Suppressor macrophage (primary cell): Measurements from ENCODE around the gene CLEC20A.

Experiments used
- DNase-seq, 4 experiments: peaks; one replicate each; pipeline ENCODE4 v3.0.0-alpha.2; 2020 to 2022

Gene CLEC20A

GRCh38 chr1:178467837-178468236, 28.9 kb downstream of the CLEC20A start:
- no peak for DNase-seq

DNA sequence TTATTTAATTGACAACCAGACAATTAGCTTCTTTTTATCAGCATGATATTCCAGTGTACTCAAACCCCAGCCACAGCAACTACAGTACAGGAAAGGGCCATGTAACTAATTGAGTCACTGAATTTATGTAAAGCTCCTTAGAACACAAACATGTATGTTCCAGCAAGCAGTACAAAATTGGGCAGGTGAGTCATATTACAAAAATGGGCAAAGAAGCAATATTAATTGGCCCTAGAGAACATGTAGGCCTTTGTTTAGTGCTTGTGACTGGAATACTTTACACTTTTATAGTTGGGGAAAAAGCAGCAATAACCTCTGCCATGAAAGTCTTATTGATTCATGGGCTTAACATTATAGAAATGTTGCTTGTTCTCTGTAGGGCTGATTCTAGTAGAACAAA, 31.8 kb downstream of the CLEC20A start:
- DNase-seq: no peak

DNA sequence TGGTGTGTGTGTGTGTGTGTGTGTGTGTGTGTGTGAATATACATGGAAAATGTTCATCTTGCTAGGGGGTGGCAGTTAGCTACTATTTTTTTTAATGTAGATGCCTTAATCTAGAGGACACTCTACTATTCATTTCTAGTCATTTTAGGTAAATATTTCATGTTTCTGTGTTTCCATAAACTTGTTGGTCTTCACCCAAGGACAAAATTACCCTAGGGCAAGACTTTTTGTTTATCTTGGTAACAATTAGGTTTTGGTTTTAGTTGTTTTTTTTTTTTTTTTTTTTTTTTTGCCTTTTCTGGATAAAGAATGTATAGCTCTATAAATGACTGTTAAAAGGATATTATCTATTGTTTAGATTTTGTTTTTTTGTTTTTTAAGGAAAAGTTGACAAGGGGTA, 32.2 kb downstream of the CLEC20A start:
- no peak for DNase-seq

DNA sequence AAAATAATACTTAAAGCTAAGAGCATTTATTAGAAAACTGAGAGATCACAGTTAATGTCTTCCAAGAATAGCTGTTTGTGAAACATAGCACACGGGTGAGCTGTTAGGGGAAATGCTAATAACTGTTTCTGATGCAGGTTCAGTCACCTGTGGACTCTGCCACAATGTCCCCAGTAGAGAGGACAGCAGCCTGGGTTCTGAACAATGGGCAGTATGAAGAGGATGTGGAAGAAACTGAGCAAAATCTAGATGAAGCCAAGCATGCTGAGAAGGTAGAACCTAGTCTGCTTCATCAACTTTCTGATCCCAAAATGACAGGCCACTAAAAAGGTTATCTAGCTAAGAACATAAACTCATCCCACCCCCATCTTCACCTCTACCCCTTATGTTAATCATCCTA, 32.6 kb downstream of the CLEC20A start:
- DNase-seq: no peak

- no peak for DNase-seq
Observed at GRCh38 chr1:178461701-178462100, 35.1 kb downstream of the CLEC20A start.

GRCh38 chr1:178461104-178461503, 35.7 kb downstream of the CLEC20A start:
- no peak for DNase-seq

- DNase-seq: no peak
Observed at GRCh38 chr1:178458203-178458602, 38.6 kb downstream of the CLEC20A start.

DNA sequence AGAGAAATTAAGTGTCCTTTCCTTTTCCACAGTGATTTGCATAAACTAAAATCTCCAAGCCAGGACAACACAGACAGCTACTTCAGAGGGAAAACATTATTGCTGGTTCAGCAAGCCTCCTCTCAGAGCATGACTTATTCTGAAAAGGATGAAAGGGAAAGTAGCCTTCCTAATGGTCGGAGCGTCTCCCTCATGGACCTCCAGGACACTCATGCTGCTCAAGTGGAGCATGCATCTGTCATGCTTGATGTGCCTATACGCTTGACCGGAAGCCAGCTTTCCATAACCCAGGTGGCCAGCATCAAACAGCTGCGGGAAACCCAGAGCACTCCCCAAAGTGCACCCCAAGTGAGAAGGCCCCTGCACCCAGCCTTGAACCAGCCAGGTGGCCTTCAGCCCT, 39.1 kb downstream of the CLEC20A start:
- DNase-seq: no peak

DNA sequence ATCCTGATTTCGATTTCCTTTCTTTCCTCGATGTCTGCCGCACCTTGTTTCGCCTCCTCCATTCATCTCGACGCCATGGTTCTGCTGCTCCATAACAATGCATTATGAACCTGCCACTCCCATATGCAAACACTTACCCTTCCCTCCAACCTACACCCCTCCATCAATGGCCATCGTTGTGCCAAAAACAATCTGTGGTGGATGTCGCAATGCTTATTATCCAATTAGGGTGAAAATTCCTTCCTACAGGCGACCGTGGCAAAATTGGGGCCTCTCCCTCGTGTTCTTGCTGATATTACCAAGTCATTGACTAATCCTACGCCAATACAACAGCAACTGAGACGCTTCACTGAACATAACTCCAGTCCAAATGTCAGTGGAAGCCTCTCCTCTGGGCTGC, 40.3 kb downstream of the CLEC20A start:
- no peak for DNase-seq

DNA sequence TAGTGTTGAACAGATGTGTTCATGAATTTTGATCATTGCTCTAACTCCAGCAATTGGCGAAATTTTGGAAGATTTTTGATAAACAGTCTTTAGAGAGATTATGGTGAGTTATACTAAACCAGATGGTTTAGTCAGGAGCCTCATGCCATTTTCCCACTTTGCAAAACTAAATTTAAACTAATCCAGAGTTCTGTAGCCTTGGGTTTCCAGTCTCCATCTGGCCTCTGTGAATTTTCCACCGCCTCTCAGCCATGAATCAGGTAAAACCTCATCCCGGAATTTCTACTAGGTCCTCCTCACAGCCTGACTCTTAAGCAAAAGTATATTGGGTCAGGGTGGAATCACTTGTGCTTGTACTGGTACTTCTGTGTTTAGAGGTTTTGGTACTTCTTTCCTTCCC, 44.8 kb downstream of the CLEC20A start:
- no peak for DNase-seq

- DNase-seq: no peak
Observed at GRCh38 chr1:178451529-178451928, 45.2 kb downstream of the CLEC20A start.

DNA sequence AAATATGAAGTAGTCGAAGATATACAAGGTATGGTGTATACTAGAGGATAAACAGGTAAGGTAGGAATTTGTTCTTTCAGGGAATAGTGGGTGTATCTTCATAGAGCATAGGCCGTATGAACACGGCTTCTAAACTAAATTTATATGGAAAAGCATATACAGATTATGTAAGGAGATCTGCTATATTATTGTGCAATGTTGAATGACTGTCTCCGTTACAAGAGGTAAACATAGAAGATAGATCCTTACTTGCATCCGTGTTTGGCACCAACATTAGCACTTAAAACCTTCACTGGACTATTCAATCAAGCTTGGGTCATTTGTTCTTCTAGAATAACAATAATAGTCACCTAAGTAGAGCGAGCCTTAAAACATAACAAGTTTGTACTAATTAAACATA, 45.9 kb downstream of the CLEC20A start:
- DNase-seq: no peak

- DNase-seq: no peak
Observed at GRCh38 chr1:178442925-178443324, 53.8 kb downstream of the CLEC20A start.

GRCh38 chr1:178438432-178438831, 58.3 kb downstream of the CLEC20A start:
- no peak for DNase-seq

- no peak for DNase-seq
Observed at GRCh38 chr1:178436899-178437298, 59.9 kb downstream of the CLEC20A start.

DNA sequence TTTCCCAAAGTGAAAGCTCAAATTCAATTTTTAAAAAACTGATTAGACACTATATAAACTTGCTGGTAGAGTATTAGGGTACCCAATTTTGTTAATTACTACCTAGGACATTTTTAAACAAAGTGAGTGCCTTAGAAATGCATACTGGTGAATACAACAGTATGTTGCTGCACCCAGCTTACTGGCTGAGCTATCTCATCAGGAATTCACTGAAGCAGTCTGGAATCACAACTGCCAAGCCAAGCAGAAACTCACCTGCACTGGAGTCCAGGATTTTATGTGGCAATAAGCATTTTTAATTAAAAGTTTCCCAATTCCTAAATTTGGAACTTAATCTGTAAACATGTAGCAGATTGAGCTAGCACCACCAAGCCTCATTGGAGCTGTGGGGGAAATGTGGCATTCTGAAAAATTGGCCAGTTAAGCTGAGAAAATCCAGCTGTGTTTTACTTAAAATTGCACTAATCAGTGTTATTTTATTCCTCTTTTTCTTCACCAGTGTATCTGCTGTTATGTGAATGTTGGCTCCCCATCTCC, 61.8 kb downstream of the CLEC20A start:
- no peak for DNase-seq

- no peak for DNase-seq
Observed at GRCh38 chr1:178434360-178434759, 62.4 kb downstream of the CLEC20A start.
